PFSK-1 (cell line): ENCODE measurements around the gene XXYLT1.

ENCODE experiments used
- POLR2AphosphoS5 ChIP-seq: IDR thresholded peaks from 2 replicates; pipeline ENCODE4 v1.6.1; 2012; ENCODE audit warnings: low read depth, mild to moderate bottlenecking, control low read depth, low read length, moderate library complexity
- SIN3A ChIP-seq: IDR thresholded peaks from 2 replicates; pipeline ENCODE4 v1.6.1; 2012; ENCODE audit warnings: mild to moderate bottlenecking, low read length, moderate library complexity, borderline replicate concordance; ENCODE audit not compliant: insufficient read depth
- TF ChIP-seq, protein P1 (sequence below), 2 experiments: IDR thresholded peaks; 2 replicates each; pipeline versions ENCODE4 v1.6.1 to v1.8.0; 2011 to 2012; ENCODE audit warnings: low read depth in 2 of 2, low read length in 2 of 2, control low read depth in 1 of 2, inconsistent platforms in 1 of 2, mild to moderate bottlenecking in 1 of 2, moderate library complexity in 1 of 2; ENCODE audit not compliant: insufficient read depth in 1 of 2

DNA sequence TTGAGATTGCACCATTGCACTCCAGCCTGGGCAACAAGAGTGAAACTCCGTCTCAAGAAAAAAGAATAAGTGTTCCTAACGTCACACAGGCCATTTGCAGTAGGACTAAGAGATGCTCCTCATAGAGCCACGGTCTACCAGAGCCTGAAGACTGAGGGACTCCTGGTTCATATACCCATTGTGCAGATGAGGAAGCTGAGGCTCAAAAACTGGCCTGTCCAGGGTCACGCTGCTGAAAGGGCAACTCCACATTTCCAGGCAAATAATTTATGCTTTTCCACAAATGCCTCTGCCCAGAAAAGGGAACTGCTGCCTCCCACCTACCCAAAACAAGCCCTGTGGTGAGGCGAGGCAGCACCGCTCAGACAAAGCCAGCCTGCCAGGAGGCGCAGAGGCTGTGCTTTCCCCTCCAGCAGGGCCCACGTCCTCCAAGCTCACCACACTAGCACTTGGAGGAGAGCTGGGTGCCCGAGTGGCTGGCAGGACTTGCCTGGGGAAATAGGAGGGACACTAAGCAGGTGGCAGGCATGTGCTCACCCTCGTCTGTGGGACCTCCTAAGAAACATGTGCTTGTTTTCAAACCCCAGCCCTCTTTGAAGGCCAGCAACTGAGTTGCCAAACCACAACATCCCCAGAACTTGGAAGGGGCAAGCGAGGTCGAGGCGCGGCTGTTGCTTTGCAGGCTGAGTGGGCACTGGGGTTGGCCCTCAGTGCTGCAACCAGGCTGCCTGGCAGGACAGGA, 195.6 kb downstream of the XXYLT1 start:
- TF ChIP-seq POLR2AphosphoS5 (no peak), SIN3A (no peak)
- TF ChIP-seq, protein P1, sequence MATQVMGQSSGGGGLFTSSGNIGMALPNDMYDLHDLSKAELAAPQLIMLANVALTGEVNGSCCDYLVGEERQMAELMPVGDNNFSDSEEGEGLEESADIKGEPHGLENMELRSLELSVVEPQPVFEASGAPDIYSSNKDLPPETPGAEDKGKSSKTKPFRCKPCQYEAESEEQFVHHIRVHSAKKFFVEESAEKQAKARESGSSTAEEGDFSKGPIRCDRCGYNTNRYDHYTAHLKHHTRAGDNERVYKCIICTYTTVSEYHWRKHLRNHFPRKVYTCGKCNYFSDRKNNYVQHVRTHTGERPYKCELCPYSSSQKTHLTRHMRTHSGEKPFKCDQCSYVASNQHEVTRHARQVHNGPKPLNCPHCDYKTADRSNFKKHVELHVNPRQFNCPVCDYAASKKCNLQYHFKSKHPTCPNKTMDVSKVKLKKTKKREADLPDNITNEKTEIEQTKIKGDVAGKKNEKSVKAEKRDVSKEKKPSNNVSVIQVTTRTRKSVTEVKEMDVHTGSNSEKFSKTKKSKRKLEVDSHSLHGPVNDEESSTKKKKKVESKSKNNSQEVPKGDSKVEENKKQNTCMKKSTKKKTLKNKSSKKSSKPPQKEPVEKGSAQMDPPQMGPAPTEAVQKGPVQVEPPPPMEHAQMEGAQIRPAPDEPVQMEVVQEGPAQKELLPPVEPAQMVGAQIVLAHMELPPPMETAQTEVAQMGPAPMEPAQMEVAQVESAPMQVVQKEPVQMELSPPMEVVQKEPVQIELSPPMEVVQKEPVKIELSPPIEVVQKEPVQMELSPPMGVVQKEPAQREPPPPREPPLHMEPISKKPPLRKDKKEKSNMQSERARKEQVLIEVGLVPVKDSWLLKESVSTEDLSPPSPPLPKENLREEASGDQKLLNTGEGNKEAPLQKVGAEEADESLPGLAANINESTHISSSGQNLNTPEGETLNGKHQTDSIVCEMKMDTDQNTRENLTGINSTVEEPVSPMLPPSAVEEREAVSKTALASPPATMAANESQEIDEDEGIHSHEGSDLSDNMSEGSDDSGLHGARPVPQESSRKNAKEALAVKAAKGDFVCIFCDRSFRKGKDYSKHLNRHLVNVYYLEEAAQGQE (IDR thresholded peaks at IDR 0.05; ENCODE audit: insufficient read depth in 1 of 2, low read depth in 2 of 2, low read length in 2 of 2), result no peak
